Skeletal muscle tissue (tissue), 4 donors: ENCODE data around the gene SGK1. TPM values are rescaled to one million over a fixed set of nuclear protein-coding genes. Genes with fewer than 3 reads are reported as not detected.

Source experiments
- H3K27ac ChIP-seq: one replicate; pipeline ENCODE4 v1.7.0; 2013; ENCODE audit warnings: mild to moderate bottlenecking, low read depth, low read length, inconsistent platforms
- H3K27me3 ChIP-seq, 3 donors: one replicate each; pipeline ENCODE4 v1.7.0; 2013; ENCODE audit warnings: low read length in 3 of 3; ENCODE audit not compliant: control insufficient read depth in 3 of 3, insufficient read depth in 3 of 3
- H3K36me3 ChIP-seq, 3 donors: one replicate each; pipeline ENCODE4 v1.7.0; 2013; ENCODE audit warnings: low read length in 3 of 3; ENCODE audit not compliant: control insufficient read depth in 3 of 3, insufficient read depth in 3 of 3
- H3K4me1 ChIP-seq, 3 donors: one replicate each; pipeline ENCODE4 v1.7.0; 2013; ENCODE audit warnings: low read length in 3 of 3, mild to moderate bottlenecking in 3 of 3; ENCODE audit not compliant: control insufficient read depth in 3 of 3, insufficient read depth in 3 of 3
- H3K4me3 ChIP-seq, 3 donors: one replicate each; pipeline ENCODE4 v1.7.0; 2013; ENCODE audit warnings: low read length in 3 of 3
- H3K9ac ChIP-seq, 3 donors: one replicate each; pipeline ENCODE4 v1.7.0; 2013; ENCODE audit warnings: low read length in 3 of 3, mild to moderate bottlenecking in 3 of 3, moderate library complexity in 2 of 3, low read depth in 1 of 3
- H3K9me3 ChIP-seq, 3 donors: one replicate each; pipeline ENCODE4 v1.7.0; 2013; ENCODE audit warnings: low read length in 3 of 3; ENCODE audit not compliant: control insufficient read depth in 3 of 3
- total RNA-seq: library from RNA; depleted of rRNA; stranded (reverse); fragments of >200 nt; gene quantifications from one replicate; pipeline ENCODE4 v1.2.3, GENCODE V29; 2014
- donor health status: Osteomylitis.

Gene SGK1
- total RNA-seq, 1 donor from 2014 or later = 74.1 TPM

DNA sequence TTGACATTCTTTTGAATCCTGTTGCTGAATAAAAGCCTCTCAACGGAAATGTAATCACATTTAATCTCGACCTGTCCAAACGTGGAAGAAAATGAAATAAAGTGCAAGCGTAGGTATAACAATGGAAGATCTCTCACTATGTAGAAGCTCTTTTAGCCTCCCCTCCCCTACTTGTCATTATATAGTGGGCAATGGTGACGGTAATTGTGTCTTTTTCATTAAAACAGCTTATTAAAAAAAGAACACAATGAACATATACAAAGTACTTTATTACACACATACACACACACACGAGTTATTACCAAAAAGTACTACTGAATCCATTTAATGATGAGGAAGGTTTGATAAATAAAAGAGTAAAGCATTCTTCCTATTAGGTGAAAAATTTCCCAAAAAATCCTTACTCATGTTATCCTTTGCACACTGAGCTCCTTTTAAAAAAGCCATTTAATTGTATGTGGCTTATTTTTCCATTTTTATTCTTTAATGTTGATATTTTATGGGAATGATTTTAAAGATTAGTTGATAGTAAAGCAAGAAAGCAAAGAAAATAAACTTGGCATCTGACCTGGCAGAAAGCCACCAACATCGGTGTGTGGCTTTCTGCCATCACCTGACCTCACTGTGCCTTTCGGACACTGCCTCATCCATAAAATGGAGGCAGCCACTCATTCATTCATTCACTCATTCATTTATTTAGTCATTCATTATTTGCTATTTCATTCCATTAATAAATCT, 493 bp upstream of the SGK1 start:
- Histone ChIP-seq H3K4me1 (peaks cover 0 to 8% (median 7%) of the 10 kb centered on the region in 3 donors), H3K27me3 (no peaks in the 10 kb centered on the region), H3K9me3 (no peaks in the 10 kb centered on the region), H3K9ac (peak overlapping the region in 1 of 3 donors; percentile 45), H3K27ac (no peak overlapping the region), H3K4me3 (peak overlapping the region in 2 of 3 donors; percentile 68 to 69), H3K36me3 (no peaks in the 10 kb centered on the region)

DNA sequence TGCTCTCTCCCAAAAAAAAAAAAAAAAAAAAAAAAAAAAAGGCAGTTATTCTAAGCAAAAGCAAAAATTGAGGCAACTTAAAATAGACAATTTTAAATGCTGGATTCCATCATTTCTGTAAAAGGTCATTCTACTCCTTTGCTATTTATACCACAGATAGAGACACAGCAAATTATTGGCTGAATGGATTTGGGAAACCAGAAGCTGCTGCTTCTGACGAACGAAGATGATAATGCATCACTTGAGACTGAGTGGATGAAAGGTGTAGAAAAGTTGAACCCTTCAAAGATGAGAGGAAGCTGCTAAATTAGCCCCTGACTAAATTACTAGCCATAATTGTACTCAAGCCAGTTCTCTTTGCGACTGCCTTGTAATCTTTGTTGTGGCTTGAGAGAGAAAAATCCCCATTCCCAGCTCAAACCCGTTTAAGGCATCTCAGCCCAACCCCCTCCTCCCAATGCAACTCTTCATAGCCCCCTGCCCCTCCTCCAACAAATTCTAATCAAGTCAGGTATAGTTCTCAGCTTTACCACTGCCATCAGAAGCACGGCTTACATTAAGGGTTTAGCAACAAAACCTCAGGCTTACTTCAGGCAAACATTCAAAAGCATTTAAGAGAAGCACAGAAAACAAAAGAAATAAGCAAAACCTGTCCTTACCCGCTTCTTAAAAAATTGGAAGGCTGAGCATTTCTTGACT, 1.0 kb downstream of the SGK1 start:
- peak overlapping the region in 2 of 3 donors; percentile 68 to 69 for H3K4me3 ChIP-seq

DNA sequence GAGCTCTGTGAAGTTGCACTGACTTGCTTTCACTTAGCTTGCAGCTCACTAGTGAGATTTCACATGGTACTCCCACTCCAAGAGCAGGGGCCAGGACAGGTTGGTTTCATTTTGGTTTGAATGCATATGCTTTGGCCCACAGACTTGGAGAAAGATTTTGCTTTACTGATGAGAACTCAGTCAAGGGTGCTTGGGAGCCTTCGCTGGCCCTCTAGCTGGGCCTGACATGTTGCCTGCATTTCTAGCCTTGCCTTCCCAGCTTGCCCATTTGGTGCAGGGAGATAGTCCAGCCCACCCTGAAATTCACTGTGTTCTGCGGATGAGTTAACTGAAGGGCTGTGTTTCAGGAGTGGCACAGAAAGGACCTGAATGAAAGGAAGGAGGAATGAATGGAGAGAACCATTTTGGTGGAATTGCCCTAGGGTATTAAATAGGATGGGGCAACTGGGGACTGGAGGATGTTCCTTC, 1.9 kb downstream of the SGK1 start:
- Histone ChIP-seq H3K9ac (no peak overlapping the region), H3K36me3 (no peaks in the 10 kb centered on the region), H3K27ac (no peak overlapping the region), H3K4me3 (no peak overlapping the region), H3K4me1 (peaks cover 0 to 8% (median 7%) of the 10 kb centered on the region in 3 donors), H3K9me3 (no peaks in the 10 kb centered on the region), H3K27me3 (no peaks in the 10 kb centered on the region)

More for the DNA sequence above, 1.0 kb downstream of the SGK1 start:
- no peak overlapping the region for H3K27ac ChIP-seq
- H3K36me3 ChIP-seq = no peaks in the 10 kb centered on the region
- H3K27me3 ChIP-seq = no peaks in the 10 kb centered on the region
- peaks cover 0 to 8% (median 7%) of the 10 kb centered on the region in 3 donors for H3K4me1 ChIP-seq
- no peak overlapping the region for H3K9ac ChIP-seq
- H3K9me3 ChIP-seq = no peaks in the 10 kb centered on the region

DNA sequence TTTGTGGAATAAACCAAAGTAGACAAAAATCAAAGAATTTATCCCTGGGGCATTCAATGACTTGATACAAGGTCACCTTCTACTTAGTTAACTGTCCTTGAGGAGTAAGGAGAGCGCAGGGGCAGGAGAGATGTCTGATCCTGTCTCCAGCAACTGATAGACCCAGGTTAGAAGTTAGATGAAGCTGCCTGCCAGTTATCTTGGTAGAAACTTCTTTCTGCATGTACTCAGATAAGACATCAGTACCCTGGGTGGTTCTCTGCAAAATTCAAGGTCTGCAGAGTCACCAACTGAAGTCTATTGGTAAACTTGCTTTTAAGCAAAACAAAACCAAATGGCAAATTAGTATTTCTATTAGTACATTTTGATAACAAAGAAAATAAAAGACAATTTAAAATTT, 2.7 kb downstream of the SGK1 start:
- H3K27me3 ChIP-seq = no peaks in the 10 kb centered on the region
- H3K27ac ChIP-seq = no peak overlapping the region
- H3K9ac ChIP-seq = no peak overlapping the region
- no peaks in the 10 kb centered on the region for H3K36me3 ChIP-seq
- H3K4me1 ChIP-seq = peaks cover 0 to 8% (median 7%) of the 10 kb centered on the region in 3 donors
- H3K9me3 ChIP-seq = no peaks in the 10 kb centered on the region
- no peak overlapping the region for H3K4me3 ChIP-seq

DNA sequence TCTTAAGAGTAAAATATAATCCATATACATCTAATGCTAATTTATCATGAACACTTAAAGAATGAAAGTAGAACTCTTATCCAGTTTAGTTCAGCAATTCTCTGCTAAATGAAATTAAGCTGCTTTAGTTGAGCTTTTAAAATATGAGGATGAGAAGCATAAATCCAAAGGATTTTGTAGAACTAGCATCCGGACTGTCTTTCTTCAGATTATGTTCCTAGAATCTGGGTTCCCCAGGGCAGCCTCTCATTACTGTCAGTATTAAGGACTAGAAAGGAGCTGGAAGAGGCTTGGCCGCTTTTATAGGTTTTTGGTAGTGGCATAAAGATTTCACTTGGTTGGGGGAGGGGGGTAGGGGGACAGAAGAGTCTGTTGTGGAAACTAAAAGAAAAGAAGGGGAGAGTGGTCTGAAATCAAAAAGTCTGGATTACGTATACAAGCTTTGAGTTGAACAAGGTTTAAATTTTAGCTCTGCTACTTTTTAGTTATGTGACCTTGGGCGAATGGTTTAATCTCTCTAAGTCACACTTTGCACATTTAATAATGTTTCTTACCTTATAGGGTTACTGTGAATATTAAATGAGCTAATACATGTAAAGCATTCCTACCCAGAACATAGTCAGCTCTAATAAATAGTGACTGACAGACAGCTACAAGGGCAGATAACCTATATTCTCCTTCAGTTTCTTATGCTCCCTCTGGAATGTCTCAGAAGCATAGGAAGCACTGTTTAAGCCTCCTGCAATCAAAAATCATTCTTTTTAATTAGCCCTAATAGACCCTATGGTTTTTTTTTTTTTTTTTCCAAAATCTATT, 3.7 kb downstream of the SGK1 start:
- Histone ChIP-seq H3K9me3 (no peaks in the 10 kb centered on the region), H3K9ac (no peak overlapping the region), H3K27ac (no peak overlapping the region), H3K4me3 (no peak overlapping the region), H3K27me3 (no peaks in the 10 kb centered on the region), H3K36me3 (no peaks in the 10 kb centered on the region), H3K4me1 (peaks cover 0 to 9% (median 7%) of the 10 kb centered on the region in 3 donors)

DNA sequence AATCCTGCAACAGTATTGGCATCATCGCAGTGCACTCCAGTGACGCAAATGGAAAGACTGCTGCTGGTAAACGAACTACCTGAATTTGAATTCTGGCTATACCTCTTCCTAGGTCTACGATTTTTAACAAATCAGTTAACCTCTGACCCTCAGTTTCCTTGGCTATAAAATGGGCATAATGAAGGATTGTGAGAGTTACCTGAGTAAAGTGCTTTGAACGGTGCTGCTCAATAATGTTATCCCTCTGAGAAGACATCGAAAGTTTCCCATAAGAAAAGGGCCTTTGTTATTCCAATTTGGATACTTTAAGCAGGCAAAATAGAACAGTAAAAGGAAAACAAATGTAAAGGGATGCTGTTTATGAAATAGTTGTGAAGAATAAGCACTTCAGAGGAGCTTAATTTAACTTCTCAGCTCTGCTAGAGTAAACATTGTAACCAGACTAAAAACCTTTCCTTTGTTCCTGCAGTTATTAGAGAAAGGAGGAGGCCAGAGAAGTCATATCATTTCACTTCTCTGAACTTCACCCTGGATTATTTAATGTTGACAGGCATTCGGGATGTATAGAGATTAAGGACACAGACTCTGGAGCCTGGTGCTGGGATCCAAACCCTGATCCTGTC, 5.8 kb downstream of the SGK1 start:
- no peaks in the 10 kb centered on the region for H3K36me3 ChIP-seq
- H3K9me3 ChIP-seq = no peaks in the 10 kb centered on the region
- H3K4me3 ChIP-seq = no peak overlapping the region
- peaks cover 0 to 3% (median 0%) of the 10 kb centered on the region in 3 donors for H3K4me1 ChIP-seq
- no peak overlapping the region for H3K27ac ChIP-seq
- H3K9ac ChIP-seq = no peak overlapping the region
- no peaks in the 10 kb centered on the region for H3K27me3 ChIP-seq

DNA sequence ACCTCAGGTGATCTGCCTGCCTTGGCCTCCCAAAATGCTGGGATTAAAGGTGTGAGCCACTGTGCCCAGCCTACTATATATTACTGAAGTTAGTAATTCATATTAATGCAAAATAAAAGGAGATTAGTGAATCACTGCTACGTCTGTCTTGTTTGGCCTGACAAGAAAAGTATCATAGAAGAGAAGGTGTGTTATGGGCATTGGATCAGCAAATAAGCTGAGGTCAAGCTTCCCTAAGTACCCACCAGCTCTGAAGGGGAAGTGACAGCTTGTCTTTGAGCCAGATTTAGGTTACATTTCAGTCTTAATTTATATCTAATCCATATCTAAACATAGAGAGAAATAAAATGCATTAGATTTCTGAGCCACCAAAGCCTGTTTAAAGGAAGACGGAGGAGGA, 7.1 kb downstream of the SGK1 start:
- Histone ChIP-seq H3K9ac (no peak overlapping the region), H3K9me3 (no peaks in the 10 kb centered on the region), H3K4me3 (no peak overlapping the region), H3K4me1 (peaks cover 0 to 3% (median 0%) of the 10 kb centered on the region in 3 donors), H3K27ac (no peak overlapping the region), H3K36me3 (no peaks in the 10 kb centered on the region), H3K27me3 (no peaks in the 10 kb centered on the region)

DNA sequence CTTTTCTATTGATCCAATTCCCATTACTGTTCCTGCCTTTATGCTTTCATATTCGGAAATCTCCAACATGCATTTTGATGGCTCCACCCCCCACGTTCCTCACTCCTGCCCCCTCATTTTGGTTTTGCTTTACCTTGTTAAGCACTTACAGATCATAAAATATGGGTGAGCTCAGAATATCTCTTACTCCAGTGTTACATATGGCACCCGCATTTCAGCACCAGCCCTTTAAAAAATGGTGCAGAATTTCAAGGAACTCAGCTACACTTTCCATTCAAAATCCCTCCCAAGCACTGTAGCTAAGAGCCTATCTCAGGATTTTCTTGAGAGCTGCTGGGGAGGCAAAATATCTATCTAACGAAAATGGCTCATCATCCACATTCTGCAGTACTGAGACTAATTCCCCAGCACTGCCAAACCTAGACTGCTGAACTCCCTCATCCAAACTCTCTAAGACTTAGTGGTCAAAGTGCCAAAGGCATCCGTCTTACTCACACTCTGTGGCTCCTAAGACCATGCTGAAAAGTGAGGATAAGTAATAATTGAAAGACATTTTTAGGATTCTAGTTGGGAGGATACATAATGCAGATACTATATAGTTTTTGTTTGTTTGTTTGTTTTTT, 7.8 kb downstream of the SGK1 start:
- H3K9me3 ChIP-seq = no peaks in the 10 kb centered on the region
- peaks cover 0 to 3% (median 0%) of the 10 kb centered on the region in 3 donors for H3K4me1 ChIP-seq
- no peak overlapping the region for H3K27ac ChIP-seq
- H3K36me3 ChIP-seq = no peaks in the 10 kb centered on the region
- no peaks in the 10 kb centered on the region for H3K27me3 ChIP-seq
- H3K4me3 ChIP-seq = no peak overlapping the region
- H3K9ac ChIP-seq = no peak overlapping the region

DNA sequence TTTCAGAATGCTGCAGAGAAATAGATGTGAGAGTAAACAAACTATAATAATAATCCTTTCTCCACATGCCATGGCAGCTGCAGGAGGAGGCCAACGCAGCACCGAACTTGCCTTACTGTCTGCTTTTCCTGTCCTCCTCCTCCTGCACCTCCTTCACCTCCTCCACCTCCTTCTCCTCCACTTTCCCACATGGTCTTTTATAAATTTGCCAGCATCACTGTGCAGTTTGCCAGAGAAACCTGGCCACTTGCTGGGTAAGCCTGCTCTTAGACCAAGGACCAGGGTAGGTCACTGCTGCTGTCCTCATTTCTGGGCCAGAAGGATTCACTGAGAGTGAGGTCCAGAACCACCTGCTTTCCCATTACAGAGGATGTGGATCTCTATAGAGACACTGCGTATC, 8.7 kb downstream of the SGK1 start:
- H3K27ac ChIP-seq = no peak overlapping the region
- no peaks in the 10 kb centered on the region for H3K36me3 ChIP-seq
- no peak overlapping the region for H3K4me3 ChIP-seq
- no peaks in the 10 kb centered on the region for H3K9me3 ChIP-seq
- H3K27me3 ChIP-seq = no peaks in the 10 kb centered on the region
- no peak overlapping the region for H3K9ac ChIP-seq
- H3K4me1 ChIP-seq = peaks cover 0 to 3% (median 0%) of the 10 kb centered on the region in 3 donors
